ENCODE data around the gene FHIT. TPM values are rescaled to one million over a fixed set of nuclear protein-coding genes. Genes with fewer than 3 reads are reported as not detected.

The FHIT gene
- total and polyA plus RNA-seq, 2 of the 4 experiments (the other 2 are of a cell fraction) = 0.07 TPM; not detected in 1

- intact Hi-C loops (cut with micrococcal nuclease) = no loop called here
- H3K27ac ChIP-seq (ENCODE audit: insufficient read depth, low read length) = no peak overlapping the region
- dilution Hi-C loops (cut with HindIII; ENCODE audit: low sequenced_read_pairs, unreplicated experiment) = no loop called here
- TF ChIP-seq MXI1 (IDR thresholded peaks at IDR 0.05; ENCODE audit: borderline replicate concordance, low read depth, low read length) = no peak
- TF ChIP-seq CEBPB (IDR thresholded peaks at IDR 0.05; ENCODE audit: low read depth, low read length) = no peak
- no peak for TF ChIP-seq MAZ (IDR thresholded peaks at IDR 0.05; ENCODE audit: borderline replicate concordance, low read depth, low read length)
- TF ChIP-seq USF2 (IDR thresholded peaks at IDR 0.05; ENCODE audit: low read depth, low read length) = no peak
- TF ChIP-seq RAD21 (IDR thresholded peaks at IDR 0.05; ENCODE audit: low read length) = no peak
- TF ChIP-seq FOS (IDR thresholded peaks at IDR 0.05; ENCODE audit: low read depth, low read length) = no peak
- no peak for TF ChIP-seq RFX5 (IDR thresholded peaks at IDR 0.05; ENCODE audit: low read depth, low read length)
- no peak for TF ChIP-seq MAFK (IDR thresholded peaks at IDR 0.05; ENCODE audit: low read depth, low read length)
- TF ChIP-seq POLR2A (IDR thresholded peaks at IDR 0.05; ENCODE audit: low read depth, low read length) = no peak
- no peak for TF ChIP-seq RCOR1 (IDR thresholded peaks at IDR 0.05; ENCODE audit: insufficient replicate concordance, low read length)
- TF ChIP-seq NFE2L2 (IDR thresholded peaks at IDR 0.05; ENCODE audit: low read depth, low read length) = no peak
- no peak for TF ChIP-seq CTCF (conservative IDR thresholded peaks at IDR 0.05; ENCODE audit: low read depth, low read length)
- no peak for TF ChIP-seq ELK1 (IDR thresholded peaks at IDR 0.05; ENCODE audit: borderline replicate concordance, low read depth, low read length)
- no peak for TF ChIP-seq SMC3 (IDR thresholded peaks at IDR 0.05; ENCODE audit: low read depth, low read length)
- TF ChIP-seq BHLHE40 (IDR thresholded peaks at IDR 0.05; ENCODE audit: low read depth, low read length) = no peak
Measured at GRCh38 chr3:60979461-60980341, 271.6 kb downstream of the FHIT start.

More at GRCh38 chr3:60979461-60980341, 271.6 kb downstream of the FHIT start:
- no peak overlapping the region for H3K4me3 ChIP-seq (ENCODE audit: insufficient read depth, low read depth, low read length)
- POLR2A ChIA-PET (ENCODE audit: unreplicated experiment) = no interaction called here
- H3K56ac ChIP-seq (ENCODE audit: extremely low read depth, insufficient read depth, low read length) = no peak overlapping the region
- no peak overlapping the region for H3K4ac ChIP-seq (ENCODE audit: low read depth, low read length)
- H3K36me3 ChIP-seq (ENCODE audit: control insufficient read depth, insufficient read depth, low read length) = no peaks in the 10 kb centered on the region
- no peak overlapping the region for H2BK120ac ChIP-seq (ENCODE audit: low read depth, low read length)
- H2AK9ac ChIP-seq (replicated peaks; ENCODE audit: low read depth, low read length, poor library complexity) = no peak overlapping the region
- WGBS, 2 experiments (ENCODE audit: extremely low coverage in 2 of 2, insufficient read length in 1 of 2) = 35% methylated on average over 2 of the region's 6 CpGs; no CpG with 5 or more reads in 1 of the 2 experiments
- H3K4me1 ChIP-seq (ENCODE audit: control insufficient read depth, insufficient read depth, low read length) = no peaks in the 10 kb centered on the region
- no peak overlapping the region for H2BK5ac ChIP-seq (ENCODE audit: low read depth, low read length, poor library complexity, severe bottlenecking)
- no peak overlapping the region for H3K14ac ChIP-seq (replicated peaks; ENCODE audit: low read depth, low read length)
- ATAC-seq (ENCODE audit: low read depth) (peak; percentile 37), DNase-seq (no peak)
- no peak overlapping the region for H3K4me2 ChIP-seq (ENCODE audit: low read depth, low read length)
- no peak overlapping the region for H2BK15ac ChIP-seq (ENCODE audit: low read depth, low read length)
- H4K5ac ChIP-seq (ENCODE audit: low read depth, low read length) = no peak overlapping the region
- CTCF ChIA-PET = no interaction called here
- H4K20me1 ChIP-seq (ENCODE audit: insufficient read depth, low read length) = no peaks in the 10 kb centered on the region
- H3K9ac ChIP-seq (ENCODE audit: low read depth, low read length) = no peak overlapping the region
- no peak overlapping the region for H3K23ac ChIP-seq (ENCODE audit: low read depth, low read length)
- BruUV-seq (replicated peaks) = no TSS peak
- no peak overlapping the region for H4K8ac ChIP-seq (ENCODE audit: low read depth in 2 of 2, low read length in 2 of 2)
- H3K9me1 ChIP-seq (ENCODE audit: insufficient read depth, low read length) = no peaks in the 10 kb centered on the region
- H3K27me3 ChIP-seq (ENCODE audit: control insufficient read depth, insufficient read depth, low read length) = no peaks in the 10 kb centered on the region
- in situ Hi-C loops (cut with MboI; ENCODE audit: low sequenced_read_pairs) = no loop called here
- H2BK20ac ChIP-seq (ENCODE audit: low read depth, low read length) = no peak overlapping the region
- no peak overlapping the region for H3K18ac ChIP-seq (ENCODE audit: low read depth, low read length)
- no peak overlapping the region for H2AFZ ChIP-seq (replicated peaks; ENCODE audit: low read length, poor library complexity)
- H3K9me3 ChIP-seq (ENCODE audit: control insufficient read depth, insufficient read depth, low read length) = peaks cover 10% of the 10 kb centered on the region
- H4K91ac ChIP-seq (ENCODE audit: insufficient read depth, low read depth, low read length) = no peak overlapping the region
- H2AK5ac ChIP-seq (ENCODE audit: low read depth, low read length) = no peak overlapping the region
- H3K79me1 ChIP-seq (ENCODE audit: low read depth in 1 of 2, low read length in 2 of 2) = no peaks in the 10 kb centered on the region
